Measurements from ENCODE around the gene DBX2.
"Not testable (repeated sequence)": the region's sequence is repeated elsewhere in the genome, so short reads cannot be mapped to it uniquely, and the experiment has no call there.

Gene DBX2

GRCh38 chr12:45010059-45010458 is 40.8 kb downstream of the DBX2 start:
- no peak for DNase-seq (ENCODE audit: low spot score)

GRCh38 chr12:45008211-45008610 is 42.7 kb downstream of the DBX2 start:
- no peak for DNase-seq (ENCODE audit: low spot score)

- DNase-seq (ENCODE audit: low spot score), result no peak
These were observed 51.5 kb downstream of the DBX2 start for GRCh38 chr12:44999355-44999754.

GRCh38 chr12:44993161-44993560 is 57.7 kb downstream of the DBX2 start:
- no peak for DNase-seq (ENCODE audit: low spot score)

- not testable (repeated sequence) for DNase-seq (ENCODE audit: low spot score)
These were observed 66.0 kb downstream of the DBX2 start for GRCh38 chr12:44984863-44985262.

- DNase-seq (ENCODE audit: low spot score), result no peak
These were observed 71.0 kb downstream of the DBX2 start for GRCh38 chr12:44979918-44980317.

- DNase-seq (ENCODE audit: low spot score), result no peak
These were observed 74.7 kb downstream of the DBX2 start for GRCh38 chr12:44976246-44976645.

- no peak for DNase-seq (ENCODE audit: low spot score)
These were observed 78.0 kb downstream of the DBX2 start for GRCh38 chr12:44972746-44973421.

- no peak for DNase-seq (ENCODE audit: low spot score)
These were observed 81.9 kb downstream of the DBX2 start for GRCh38 chr12:44968965-44969364.
